Measurements from ENCODE around the gene HSD17B4. TPM values are rescaled to one million over a fixed set of nuclear protein-coding genes. Genes with fewer than 3 reads are reported as not detected.

The HSD17B4 gene
- total RNA-seq, 2 donors from 2014 or later, result 168 to 174 TPM

GRCh38 chr5:119532637-119533036 is 80.3 kb downstream of the HSD17B4 start:
- H3K9me3 ChIP-seq, result no peaks in the 10 kb centered on the region
- H3K36me3 ChIP-seq, result peaks cover 11% of the 10 kb centered on the region
- H3K4me3 ChIP-seq, result no peak overlapping the region
- no peaks in the 10 kb centered on the region for H3K27me3 ChIP-seq (replicated peaks; ENCODE audit: insufficient read depth)
- TF ChIP-seq, protein P1, sequence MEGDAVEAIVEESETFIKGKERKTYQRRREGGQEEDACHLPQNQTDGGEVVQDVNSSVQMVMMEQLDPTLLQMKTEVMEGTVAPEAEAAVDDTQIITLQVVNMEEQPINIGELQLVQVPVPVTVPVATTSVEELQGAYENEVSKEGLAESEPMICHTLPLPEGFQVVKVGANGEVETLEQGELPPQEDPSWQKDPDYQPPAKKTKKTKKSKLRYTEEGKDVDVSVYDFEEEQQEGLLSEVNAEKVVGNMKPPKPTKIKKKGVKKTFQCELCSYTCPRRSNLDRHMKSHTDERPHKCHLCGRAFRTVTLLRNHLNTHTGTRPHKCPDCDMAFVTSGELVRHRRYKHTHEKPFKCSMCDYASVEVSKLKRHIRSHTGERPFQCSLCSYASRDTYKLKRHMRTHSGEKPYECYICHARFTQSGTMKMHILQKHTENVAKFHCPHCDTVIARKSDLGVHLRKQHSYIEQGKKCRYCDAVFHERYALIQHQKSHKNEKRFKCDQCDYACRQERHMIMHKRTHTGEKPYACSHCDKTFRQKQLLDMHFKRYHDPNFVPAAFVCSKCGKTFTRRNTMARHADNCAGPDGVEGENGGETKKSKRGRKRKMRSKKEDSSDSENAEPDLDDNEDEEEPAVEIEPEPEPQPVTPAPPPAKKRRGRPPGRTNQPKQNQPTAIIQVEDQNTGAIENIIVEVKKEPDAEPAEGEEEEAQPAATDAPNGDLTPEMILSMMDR (IDR thresholded peaks at IDR 0.05), result no peak
- no peaks in the 10 kb centered on the region for H3K4me1 ChIP-seq (ENCODE audit: control insufficient read depth in 1 of 2, low read depth in 2 of 2)
- ATAC-seq (ENCODE audit: insufficient number of reproducible peaks, low FRiP score, low read depth) (no peak), DNase-seq (ENCODE audit: low spot score) (no peak)
- no peak overlapping the region for H3K27ac ChIP-seq

DNA sequence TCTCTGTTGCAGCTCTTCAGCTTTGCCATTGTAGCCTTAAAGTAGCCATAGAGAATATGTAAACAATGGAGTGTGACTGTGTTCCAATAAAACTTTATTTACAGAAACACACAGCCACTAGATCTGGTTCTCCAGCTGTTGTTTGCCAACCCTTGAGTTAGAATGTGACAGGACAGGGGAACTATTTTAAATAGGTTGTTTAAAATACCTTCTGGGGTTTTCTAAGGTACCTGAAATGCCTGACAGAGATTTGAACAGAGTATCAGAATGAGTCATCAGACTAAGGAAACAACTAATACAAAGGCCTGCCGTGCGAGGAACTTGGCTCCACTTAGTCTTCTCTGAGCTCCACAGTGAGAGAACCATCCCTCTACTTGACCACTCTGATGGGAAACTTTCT is 85.4 kb downstream of the HSD17B4 start:
- no peak for DNase-seq (ENCODE audit: low spot score)
- TF ChIP-seq, protein P1 (IDR thresholded peaks at IDR 0.05), result no peak
- Histone ChIP-seq H3K9me3 (no peaks in the 10 kb centered on the region), H3K4me1 (ENCODE audit: control insufficient read depth in 1 of 2, low read depth in 2 of 2) (no peaks in the 10 kb centered on the region), H3K36me3 (no peaks in the 10 kb centered on the region), H3K27me3 (replicated peaks; ENCODE audit: insufficient read depth) (no peaks in the 10 kb centered on the region), H3K4me3 (no peak overlapping the region), H3K27ac (no peak overlapping the region)
- ATAC-seq (ENCODE audit: insufficient number of reproducible peaks, low FRiP score, low read depth), result no peak

- H3K9me3 ChIP-seq, result no peaks in the 10 kb centered on the region
- no peaks in the 10 kb centered on the region for H3K27me3 ChIP-seq (replicated peaks; ENCODE audit: insufficient read depth)
- H3K36me3 ChIP-seq, result no peaks in the 10 kb centered on the region
- H3K4me3 ChIP-seq, result no peak overlapping the region
- TF ChIP-seq, protein P1 (IDR thresholded peaks at IDR 0.05), result no peak
- ATAC-seq (ENCODE audit: insufficient number of reproducible peaks, low FRiP score, low read depth), result no peak
- no peak for DNase-seq (ENCODE audit: low spot score)
- no peak overlapping the region for H3K27ac ChIP-seq
- H3K4me1 ChIP-seq (ENCODE audit: control insufficient read depth in 1 of 2, low read depth in 2 of 2), result no peaks in the 10 kb centered on the region
Observed at GRCh38 chr5:119541716-119542115, 89.4 kb downstream of the HSD17B4 start.

GRCh38 chr5:119551819-119552218 is 99.5 kb downstream of the HSD17B4 start:
- Histone ChIP-seq H3K4me3 (no peak overlapping the region), H3K27ac (no peak overlapping the region), H3K36me3 (no peaks in the 10 kb centered on the region), H3K9me3 (no peaks in the 10 kb centered on the region), H3K27me3 (replicated peaks; ENCODE audit: insufficient read depth) (no peaks in the 10 kb centered on the region), H3K4me1 (ENCODE audit: control insufficient read depth in 1 of 2, low read depth in 2 of 2) (no peaks in the 10 kb centered on the region)
- TF ChIP-seq, protein P1 (IDR thresholded peaks at IDR 0.05), result no peak
- DNase-seq (ENCODE audit: low spot score), result no peak
- ATAC-seq (ENCODE audit: insufficient number of reproducible peaks, low FRiP score, low read depth), result no peak

DNA sequence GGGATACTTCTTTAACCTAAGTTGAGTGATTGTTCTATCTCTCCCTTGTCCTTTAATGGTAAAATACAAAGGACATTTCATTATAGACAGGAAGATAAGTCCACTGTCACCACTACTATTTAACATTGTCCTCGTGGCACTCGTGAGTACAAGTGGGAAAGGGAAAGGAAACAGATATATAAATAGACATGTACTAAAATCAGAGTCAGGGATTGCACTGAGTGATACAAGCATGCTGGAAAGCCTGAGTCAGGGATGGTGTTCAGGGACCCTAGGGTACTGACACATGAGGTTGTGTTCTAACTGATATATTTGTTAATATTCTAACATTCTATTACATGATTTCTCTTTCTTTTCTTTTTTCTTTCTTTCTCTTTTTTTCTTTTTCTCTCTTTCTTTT is 102.3 kb downstream of the HSD17B4 start:
- no peak for ATAC-seq (ENCODE audit: insufficient number of reproducible peaks, low FRiP score, low read depth)
- no peaks in the 10 kb centered on the region for H3K27me3 ChIP-seq (replicated peaks; ENCODE audit: insufficient read depth)
- H3K9me3 ChIP-seq, result peaks cover 7% of the 10 kb centered on the region
- no peak overlapping the region for H3K4me3 ChIP-seq
- H3K27ac ChIP-seq, result no peak overlapping the region
- TF ChIP-seq, protein P1 (IDR thresholded peaks at IDR 0.05), result no peak
- H3K4me1 ChIP-seq (ENCODE audit: control insufficient read depth in 1 of 2, low read depth in 2 of 2), result no peaks in the 10 kb centered on the region
- no peak for DNase-seq (ENCODE audit: low spot score)
- no peaks in the 10 kb centered on the region for H3K36me3 ChIP-seq

Measured in thoracic aorta (tissue), 2 donors.